HCT116 (cell line): ENCODE data around the gene CDK7. TPM values are rescaled to one million over a fixed set of nuclear protein-coding genes. Genes with fewer than 3 reads are reported as not detected.

ENCODE experiments used
- ATAC-seq: fragments of 200-7000 bp; cut with Tn5 transposase; 2 replicates; pipeline ENCODE4 v1.9.1; 2020; ENCODE audit warnings: mild to moderate bottlenecking, moderate library complexity
- BruUV-seq: library from RNA; stranded (reverse); fragments of 400-500 nt; replicated peaks from 2 replicates; lab custom pipeline; 2021; lab: Mats Ljungman, UMichigan
- CTCF ChIA-PET: fragments of 300-600 bp; sonication (Branson Sonifier 250); formaldehyde crosslinking; loops from one replicate; lab custom pipeline; 2021; ENCODE audit warnings: antibody characterized with exemption; lab: Charles Lee
- POLR2A ChIA-PET: fragments of 300-600, 350-600 bp; sonication (Branson Sonifier 250); formaldehyde crosslinking; loops from one replicate; lab custom pipeline; 2021; ENCODE audit warnings: antibody characterized with exemption; lab: Charles Lee
- RAD21 ChIA-PET, 2 experiments: fragments of 300-600 bp; sonication (Branson Sonifier 250); formaldehyde crosslinking; loops; one replicate each; lab custom pipeline; 2023; ENCODE audit warnings: low total read pairs in 2 of 2; ENCODE audit not compliant: uncharacterized antibody in 2 of 2, unreplicated experiment in 2 of 2, low non-redundant PET in 1 of 2; lab: Charles Lee
- DNase-seq: peaks from one replicate; pipeline ENCODE4 v3.0.0-alpha.2; 2010; ENCODE audit warnings: low read depth, low spot score
- H2AFZ ChIP-seq: fragments of 200-600 bp; shearing (Covaris generic), sonication (generic); 2 replicates; pipeline ENCODE4 v1.6.1; 2017; ENCODE audit warnings: low read depth, mixed run types, mixed read lengths, antibody characterized with exemption, low read length; ENCODE audit not compliant: poor library complexity, severe bottlenecking
- H3K27ac ChIP-seq: 2 replicates; pipeline ENCODE4 v1.5.1; 2012; ENCODE audit warnings: low read depth, low read length
- H3K27me3 ChIP-seq: fragments of 200-600 bp; sonication (generic); 2 replicates; pipeline ENCODE4 v1.6.1; 2016; ENCODE audit warnings: mixed run types, low read length, mixed read lengths; ENCODE audit not compliant: insufficient read depth
- H3K36me3 ChIP-seq, 2 experiments: fragments of 200-500 bp in 1 of 2; fragments of 200-600 bp in 1 of 2; sonication (Bioruptor generic) in 1 of 2; sonication (generic) in 1 of 2; 2 replicates each; pipeline versions ENCODE4 v1.5.1 to v1.6.1; 2014 to 2016; ENCODE audit warnings: low read length in 2 of 2, inconsistent platforms in 1 of 2, mixed read lengths in 1 of 2, mixed run types in 1 of 2; ENCODE audit not compliant: insufficient read depth in 2 of 2, control insufficient read depth in 1 of 2
- H3K4me1 ChIP-seq, 2 experiments: fragments of 200-600 bp in 1 of 2; sonication (generic) in 1 of 2; 2 replicates each; pipeline versions ENCODE4 v1.5.1 to v1.6.1; 2012 to 2017; ENCODE audit warnings: low read length in 2 of 2, inconsistent platforms in 1 of 2, mild to moderate bottlenecking in 1 of 2, mixed read lengths in 1 of 2, mixed run types in 1 of 2, moderate library complexity in 1 of 2; ENCODE audit not compliant: insufficient read depth in 2 of 2, control insufficient read depth in 1 of 2
- H3K4me2 ChIP-seq: fragments of 200-600 bp; sonication (generic); 2 replicates; pipeline ENCODE4 v1.6.1; 2017; ENCODE audit warnings: mixed run types, low read length, mixed read lengths
- H3K4me3 ChIP-seq, 2 experiments: fragments of 200-600 bp in 1 of 2; sonication (generic) in 1 of 2; replicated peaks in 1 of 2; 2 replicates each; pipeline ENCODE4 v1.5.1; 2011 to 2016; ENCODE audit warnings: low read length in 2 of 2, control low read depth in 1 of 2, low read depth in 1 of 2, mild to moderate bottlenecking in 1 of 2, mixed read lengths in 1 of 2, mixed run types in 1 of 2
- H3K79me2 ChIP-seq: fragments of 200-600 bp; sonication (generic); 2 replicates; pipeline ENCODE4 v1.6.1; 2017; ENCODE audit warnings: mild to moderate bottlenecking, mixed run types, low read length, moderate library complexity, mixed read lengths; ENCODE audit not compliant: insufficient read depth
- H3K9ac ChIP-seq: fragments of 200-600 bp; sonication (generic); 2 replicates; pipeline ENCODE4 v1.6.1; 2016; ENCODE audit warnings: low read length, mixed read lengths
- H3K9me2 ChIP-seq: fragments of 200-600 bp; sonication (generic), shearing (Covaris generic); 2 replicates; pipeline ENCODE4 v1.6.1; 2017; ENCODE audit warnings: mixed run types, mild to moderate bottlenecking, moderate library complexity; ENCODE audit not compliant: insufficient read depth
- H3K9me3 ChIP-seq, 2 experiments: fragments of 200-500 bp in 1 of 2; fragments of 200-600 bp in 1 of 2; sonication (Bioruptor generic) in 1 of 2; sonication (generic) in 1 of 2; 2 replicates each; pipeline ENCODE4 v1.6.1; 2014 to 2017; ENCODE audit warnings: low read length in 2 of 2, mixed read lengths in 2 of 2, inconsistent platforms in 1 of 2, low read depth in 1 of 2, mild to moderate bottlenecking in 1 of 2, mixed run types in 1 of 2, moderate library complexity in 1 of 2; ENCODE audit not compliant: control insufficient read depth in 1 of 2, insufficient read depth in 1 of 2
- H4K20me1 ChIP-seq: fragments of 200-600 bp; sonication (generic), shearing (Covaris generic); 2 replicates; pipeline ENCODE4 v1.6.1; 2017; ENCODE audit warnings: mixed run types, mild to moderate bottlenecking, moderate library complexity; ENCODE audit not compliant: insufficient read depth
- ATF3 ChIP-seq: IDR thresholded peaks from 2 replicates; pipeline ENCODE4 v1.6.1; 2012
- CBX3 ChIP-seq: IDR thresholded peaks from 2 replicates; pipeline ENCODE4 v1.6.1; 2012; ENCODE audit warnings: low read depth
- CEBPB ChIP-seq: IDR thresholded peaks from 2 replicates; pipeline ENCODE4 v1.6.1; 2012; ENCODE audit warnings: low read depth
- ELF1 ChIP-seq: IDR thresholded peaks from 2 replicates; pipeline ENCODE4 v1.6.1; 2012; ENCODE audit warnings: low read depth, borderline replicate concordance
- FOSL1 ChIP-seq: IDR thresholded peaks from 2 replicates; pipeline ENCODE4 v1.6.1; 2012; ENCODE audit warnings: low read depth
- JUND ChIP-seq: IDR thresholded peaks from 2 replicates; pipeline ENCODE4 v1.6.1; 2012
- POLR2AphosphoS5 ChIP-seq: IDR thresholded peaks from 2 replicates; pipeline ENCODE4 v1.6.1; 2011; ENCODE audit warnings: mild to moderate bottlenecking, low read depth, low read length, moderate library complexity
- RAD21 ChIP-seq: IDR thresholded peaks from 2 replicates; pipeline ENCODE4 v1.6.1; 2012; ENCODE audit warnings: low read depth, mild to moderate bottlenecking
- REST ChIP-seq: IDR thresholded peaks from 2 replicates; pipeline ENCODE4 v1.6.1; 2012; ENCODE audit warnings: low read depth
- SP1 ChIP-seq: IDR thresholded peaks from 2 replicates; pipeline ENCODE4 v1.6.1; 2012; ENCODE audit warnings: low read depth
- SRF ChIP-seq: IDR thresholded peaks from 2 replicates; pipeline ENCODE4 v1.6.1; 2012; ENCODE audit warnings: low read depth
- YY1 ChIP-seq: IDR thresholded peaks from 2 replicates; pipeline ENCODE4 v1.6.1; 2011; ENCODE audit warnings: low read length, low read depth, moderate library complexity, mild to moderate bottlenecking; ENCODE audit not compliant: insufficient replicate concordance; ENCODE audit errors: extremely low read depth
- ZBTB33 ChIP-seq: IDR thresholded peaks from 2 replicates; pipeline ENCODE4 v1.6.1; 2011; ENCODE audit warnings: mild to moderate bottlenecking, low read length, moderate library complexity; ENCODE audit not compliant: insufficient replicate concordance; ENCODE audit errors: extremely low read depth
- ZFX ChIP-seq: fragments of 450-650 bp; IDR thresholded peaks from 2 replicates; pipeline ENCODE4 v1.6.1; 2017
- intact Hi-C: fragments of 100-400 bp; cut with micrococcal nuclease; formaldehyde crosslinking; loops from 2 replicates; pipeline ENCODE4 v1.10.0; 2022
- total RNA-seq: library from RNA; stranded (reverse); gene quantifications from one replicate; pipeline ENCODE4 v1.2.1, GENCODE V29; 2021; ENCODE audit not compliant: unreplicated experiment

Gene CDK7
- total RNA-seq, 1 experiment from 2014 or later: 67.0 TPM

GRCh38 chr5:69234457-69235268, at the start of gene CDK7 (continued):
- TF ChIP-seq ATF3 (no peak), JUND (no peak), ZFX (peak; percentile 44; the same call in 1 of the 2 replicates), CEBPB (no peak), POLR2AphosphoS5 (peak; percentile 93), ELF1 (peak; percentile 77), SP1 (peak; percentile 40; the same call in 1 of the 2 replicates)

- no peaks in the 10 kb centered on the region for H3K9me2 ChIP-seq
- H3K36me3 ChIP-seq: no peaks in the 10 kb centered on the region
- ChIA-PET RAD21 (no interaction called here), POLR2A (no interaction called here), CTCF (no interaction called here)
- DNase-seq: no peak
- BruUV-seq: no TSS peak
- peaks cover 2 to 14% of the 10 kb centered on the region in 2 experiments; a peak in 2 of 4 replicates for H3K4me1 ChIP-seq
- H3K79me2 ChIP-seq: peaks cover 14% of the 10 kb centered on the region
- no peak overlapping the region for H3K9ac ChIP-seq
- no peak overlapping the region for H3K27ac ChIP-seq
- no peak overlapping the region for H2AFZ ChIP-seq
- no peaks in the 10 kb centered on the region for H4K20me1 ChIP-seq
- H3K4me3 ChIP-seq: no peak overlapping the region
- H3K9me3 ChIP-seq: no peaks in the 10 kb centered on the region
- TF ChIP-seq ATF3 (no peak), JUND (no peak), SRF (no peak), REST (no peak), FOSL1 (no peak), YY1 (no peak), ZBTB33 (no peak), ELF1 (no peak), CBX3 (no peak), CEBPB (no peak), ZFX (no peak), RAD21 (no peak)
- intact Hi-C loops: no loop called here
- ATAC-seq: no peak
- no peaks in the 10 kb centered on the region for H3K27me3 ChIP-seq
- H3K4me2 ChIP-seq: no peak overlapping the region
Measured at GRCh38 chr5:69187342-69187741, 47.3 kb upstream of the CDK7 start.
